ENCODE data around the gene GFPT2. TPM values are rescaled to one million over a fixed set of nuclear protein-coding genes. Genes with fewer than 3 reads are reported as not detected.

GFPT2 gene
- total and polyA plus RNA-seq, 5 donors = 2.3 to 25.6 (median 5.8) TPM

- no peak for DNase-seq
- WGBS = 71% methylated on average over 7 of the region's 7 CpGs
Observed at GRCh38 chr5:180339583-180340183, 13.5 kb downstream of the GFPT2 start.

GRCh38 chr5:180338001-180338707 is 15.0 kb downstream of the GFPT2 start:
- Histone ChIP-seq H3K27me3 (ENCODE audit: control insufficient read depth, insufficient read depth) (no peaks in the 10 kb centered on the region), H3K4me1 (ENCODE audit: control insufficient read depth, insufficient read depth, low read length) (no peaks in the 10 kb centered on the region), H3K27ac (ENCODE audit: low read length) (no peak overlapping the region), H3K9me3 (ENCODE audit: control insufficient read depth, low read length) (no peaks in the 10 kb centered on the region), H3K4me3 (ENCODE audit: low read length) (no peak overlapping the region)
- DNase-seq (no peak), ATAC-seq (no peak)
- intact Hi-C loops (cut with DNase I) = no loop called here
- 91% methylated on average over 22 of the region's 22 CpGs for WGBS

More at GRCh38 chr5:180339583-180340183, 13.5 kb downstream of the GFPT2 start:
- Histone ChIP-seq H3K9me3 (ENCODE audit: control insufficient read depth, low read length) (no peaks in the 10 kb centered on the region), H3K27ac (ENCODE audit: low read length) (no peak overlapping the region), H3K4me3 (ENCODE audit: low read length) (no peak overlapping the region), H3K27me3 (ENCODE audit: control insufficient read depth, insufficient read depth) (no peaks in the 10 kb centered on the region), H3K4me1 (ENCODE audit: control insufficient read depth, insufficient read depth, low read length) (no peaks in the 10 kb centered on the region)
- ATAC-seq = no peak
- intact Hi-C loops (cut with DNase I) = no loop called here

- no peak overlapping the region for H3K4me3 ChIP-seq (ENCODE audit: low read length)
- no peak overlapping the region for H3K27ac ChIP-seq (ENCODE audit: low read length)
- DNase-seq (peak in 1 of 3 donors; percentile 20), ATAC-seq (no peak)
- H3K4me1 ChIP-seq (ENCODE audit: control insufficient read depth, insufficient read depth, low read length) = no peaks in the 10 kb centered on the region
- intact Hi-C loops (cut with DNase I) = no loop called here
- no peaks in the 10 kb centered on the region for H3K27me3 ChIP-seq (ENCODE audit: control insufficient read depth, insufficient read depth)
- WGBS = 91% methylated on average over 34 of the region's 34 CpGs
- H3K9me3 ChIP-seq (ENCODE audit: control insufficient read depth, low read length) = no peaks in the 10 kb centered on the region
Observed at GRCh38 chr5:180336234-180337020, 16.7 kb downstream of the GFPT2 start.

- Histone ChIP-seq H3K9me3 (ENCODE audit: control insufficient read depth, low read length) (no peaks in the 10 kb centered on the region), H3K27ac (ENCODE audit: low read length) (no peak overlapping the region), H3K4me1 (ENCODE audit: control insufficient read depth, insufficient read depth, low read length) (no peaks in the 10 kb centered on the region), H3K27me3 (ENCODE audit: control insufficient read depth, insufficient read depth) (no peaks in the 10 kb centered on the region), H3K4me3 (ENCODE audit: low read length) (no peak overlapping the region)
- DNase-seq (peak in 1 of 3 donors; percentile 36), ATAC-seq (no peak)
- WGBS = 93% methylated on average over 19 of the region's 19 CpGs
- intact Hi-C loops (cut with DNase I) = no loop called here
Observed at GRCh38 chr5:180335614-180336233, 17.4 kb downstream of the GFPT2 start.

- Histone ChIP-seq H3K4me1 (ENCODE audit: control insufficient read depth, insufficient read depth, low read length) (no peaks in the 10 kb centered on the region), H3K27ac (ENCODE audit: low read length) (no peak overlapping the region), H3K9me3 (ENCODE audit: control insufficient read depth, low read length) (no peaks in the 10 kb centered on the region), H3K27me3 (ENCODE audit: control insufficient read depth, insufficient read depth) (no peaks in the 10 kb centered on the region), H3K4me3 (ENCODE audit: low read length) (no peak overlapping the region)
- DNase-seq = peak in 1 of 3 donors; percentile 51
- 83% methylated on average over 15 of the region's 15 CpGs for WGBS
- intact Hi-C loops (cut with DNase I) = no loop called here
- no peak for ATAC-seq
Observed at GRCh38 chr5:180334751-180335613, 18.2 kb downstream of the GFPT2 start.

GRCh38 chr5:180334176-180334575 is 19.0 kb downstream of the GFPT2 start:
- H3K4me3 ChIP-seq (ENCODE audit: low read length) = no peak overlapping the region
- no peaks in the 10 kb centered on the region for H3K4me1 ChIP-seq (ENCODE audit: control insufficient read depth, insufficient read depth, low read length)
- WGBS = 83% methylated on average over 6 of the region's 6 CpGs
- no peak overlapping the region for H3K27ac ChIP-seq (ENCODE audit: low read length)
- no peaks in the 10 kb centered on the region for H3K9me3 ChIP-seq (ENCODE audit: control insufficient read depth, low read length)
- intact Hi-C loops (cut with DNase I) = no loop called here
- no peak for DNase-seq
- ATAC-seq = no peak
- H3K27me3 ChIP-seq (ENCODE audit: control insufficient read depth, insufficient read depth) = no peaks in the 10 kb centered on the region

GRCh38 chr5:180333661-180334060 is 19.5 kb downstream of the GFPT2 start:
- Histone ChIP-seq H3K27me3 (ENCODE audit: control insufficient read depth, insufficient read depth) (no peaks in the 10 kb centered on the region), H3K9me3 (ENCODE audit: control insufficient read depth, low read length) (no peaks in the 10 kb centered on the region), H3K4me3 (ENCODE audit: low read length) (no peak overlapping the region), H3K4me1 (ENCODE audit: control insufficient read depth, insufficient read depth, low read length) (no peaks in the 10 kb centered on the region), H3K27ac (ENCODE audit: low read length) (no peak overlapping the region)
- WGBS = 68% methylated on average over 4 of the region's 4 CpGs
- intact Hi-C loops (cut with DNase I) = no loop called here
- peak in 1 of 3 donors; percentile 45 for DNase-seq
- ATAC-seq = peak in 1 of 2 donors; percentile 30

- Histone ChIP-seq H3K4me3 (ENCODE audit: low read length) (no peak overlapping the region), H3K27ac (ENCODE audit: low read length) (no peak overlapping the region), H3K9me3 (ENCODE audit: control insufficient read depth, low read length) (no peaks in the 10 kb centered on the region), H3K4me1 (ENCODE audit: control insufficient read depth, insufficient read depth, low read length) (no peaks in the 10 kb centered on the region), H3K27me3 (ENCODE audit: control insufficient read depth, insufficient read depth) (no peaks in the 10 kb centered on the region)
- ATAC-seq (no peak), DNase-seq (no peak)
- intact Hi-C loops (cut with DNase I) = no loop called here
- WGBS = 91% methylated on average over 3 of the region's 3 CpGs
Observed at GRCh38 chr5:180332861-180333260, 20.3 kb downstream of the GFPT2 start.

GRCh38 chr5:180332051-180332517 is 21.1 kb downstream of the GFPT2 start:
- intact Hi-C loops (cut with DNase I) = no loop called here
- DNase-seq = peak in 1 of 3 donors; percentile 68

GRCh38 chr5:180331647-180331950 is 21.5 kb downstream of the GFPT2 start:
- no peaks in the 10 kb centered on the region for H3K9me3 ChIP-seq (ENCODE audit: control insufficient read depth, low read length)
- intact Hi-C loops (cut with DNase I) = no loop called here
- no peaks in the 10 kb centered on the region for H3K4me1 ChIP-seq (ENCODE audit: control insufficient read depth, insufficient read depth, low read length)
- H3K27me3 ChIP-seq (ENCODE audit: control insufficient read depth, insufficient read depth) = no peaks in the 10 kb centered on the region
- 29% methylated on average over 7 of the region's 7 CpGs for WGBS
- no peak overlapping the region for H3K4me3 ChIP-seq (ENCODE audit: low read length)
- DNase-seq = no peak
- ATAC-seq = no peak
- H3K27ac ChIP-seq (ENCODE audit: low read length) = peak overlapping the region; percentile 51

More at GRCh38 chr5:180332051-180332517, 21.1 kb downstream of the GFPT2 start:
- Histone ChIP-seq H3K9me3 (ENCODE audit: control insufficient read depth, low read length) (no peaks in the 10 kb centered on the region), H3K27ac (ENCODE audit: low read length) (no peak overlapping the region), H3K4me3 (ENCODE audit: low read length) (no peak overlapping the region), H3K4me1 (ENCODE audit: control insufficient read depth, insufficient read depth, low read length) (no peaks in the 10 kb centered on the region), H3K27me3 (ENCODE audit: control insufficient read depth, insufficient read depth) (no peaks in the 10 kb centered on the region)
- WGBS = 23% methylated on average over 13 of the region's 13 CpGs
- ATAC-seq = no peak

Measured in right cardiac atrium (tissue), 5 donors.